ENCODE results near the gene KHNYN. TPM values are rescaled to one million over a fixed set of nuclear protein-coding genes. Genes with fewer than 3 reads are reported as not detected.

KHNYN gene
- total RNA-seq, 2 experiments from 2014 or later: 104 to 105 TPM

- no peak for DNase-seq
- ATAC-seq (ENCODE audit: low read depth): no peak
- H3K27ac Mint-ChIP-seq: no peak overlapping the region
- no peak overlapping the region for H3K4me3 Mint-ChIP-seq
- POLR2A ChIA-PET: interaction anchor here (1.2 kb wide), 2 partner anchors 8 to 89 kb away, joined by 3 read pairs; no protein-coding TSS in a partner anchor
- peaks cover 1% of the 10 kb centered on the region for H3K36me3 Mint-ChIP-seq
- H3K4me1 Mint-ChIP-seq: peaks cover 21% of the 10 kb centered on the region
- H3K9me3 Mint-ChIP-seq: no peaks in the 10 kb centered on the region
- H3K27me3 Mint-ChIP-seq: peaks cover 13% of the 10 kb centered on the region
Observed at GRCh38 chr14:24422694-24423601, 6.8 kb upstream of the KHNYN start.

- Mint-ChIP-seq H3K27ac (no peak overlapping the region), H3K27me3 (peaks cover 2% of the 10 kb centered on the region), H3K9me3 (no peaks in the 10 kb centered on the region), H3K4me1 (peaks cover 29% of the 10 kb centered on the region), H3K4me3 (no peak overlapping the region), H3K36me3 (peaks cover 1% of the 10 kb centered on the region)
- no peak for ATAC-seq (ENCODE audit: low read depth)
- DNase-seq: no peak
- POLR2A ChIA-PET: interaction anchor here (1.0 to 1.4 kb wide), 2 partner anchors 27 to 91 kb away, joined by 3 to 5 read pairs; partner anchors contain the start of genes ADCY4 and NYNRIN
Observed at GRCh38 chr14:24425704-24426103, 4.0 kb upstream of the KHNYN start.

- peaks cover 33% of the 10 kb centered on the region for H3K4me1 Mint-ChIP-seq
- POLR2A ChIA-PET: no interaction called here
- peak overlapping the region; percentile 62 for H3K27ac Mint-ChIP-seq
- peaks cover 1% of the 10 kb centered on the region for H3K36me3 Mint-ChIP-seq
- no peaks in the 10 kb centered on the region for H3K9me3 Mint-ChIP-seq
- H3K4me3 Mint-ChIP-seq: no peak overlapping the region
- ATAC-seq (ENCODE audit: low read depth) (no peak), DNase-seq (no peak)
- peaks cover under 1% of the 10 kb centered on the region for H3K27me3 Mint-ChIP-seq
Observed at GRCh38 chr14:24426150-24426911, 3.4 kb upstream of the KHNYN start.

- Mint-ChIP-seq H3K36me3 (peaks cover 4% of the 10 kb centered on the region), H3K27me3 (no peaks in the 10 kb centered on the region), H3K27ac (peak overlapping the region; percentile 62), H3K4me1 (peaks cover 39% of the 10 kb centered on the region), H3K9me3 (no peaks in the 10 kb centered on the region), H3K4me3 (no peak overlapping the region)
- ATAC-seq (ENCODE audit: low read depth) (no peak), DNase-seq (no peak)
- POLR2A ChIA-PET: interaction anchor here (5.1 to 5.3 kb wide), 2 partner anchors 95 to 115 kb away, joined by 30 to 135 read pairs; partner anchors contain the start of genes ADCY4, LTB4R and LTB4R2
Observed at GRCh38 chr14:24426912-24427536, 2.7 kb upstream of the KHNYN start.

GRCh38 chr14:24427537-24428508, 1.9 kb upstream of the KHNYN start:
- Mint-ChIP-seq H3K36me3 (peaks cover 5% of the 10 kb centered on the region), H3K4me1 (peaks cover 39% of the 10 kb centered on the region), H3K27ac (peak overlapping the region; percentile 76), H3K27me3 (no peaks in the 10 kb centered on the region), H3K9me3 (no peaks in the 10 kb centered on the region), H3K4me3 (no peak overlapping the region)
- ATAC-seq (ENCODE audit: low read depth) (no peak), DNase-seq (no peak)
- POLR2A ChIA-PET: interaction anchor here (0.7 to 5.3 kb wide), 3 partner anchors 29 to 116 kb away, joined by 3 to 135 read pairs (median 30); partner anchors contain the start of genes ADCY4, LTB4R, LTB4R2 and NYNRIN

GRCh38 chr14:24428628-24429394, 943 bp upstream of the KHNYN start:
- Mint-ChIP-seq H3K27me3 (no peaks in the 10 kb centered on the region), H3K27ac (peak overlapping the region; percentile 98), H3K36me3 (peaks cover 10% of the 10 kb centered on the region), H3K4me3 (peak overlapping the region; percentile 93), H3K9me3 (no peaks in the 10 kb centered on the region), H3K4me1 (peaks cover 42% of the 10 kb centered on the region)
- POLR2A ChIA-PET: interaction anchor here (0.7 to 5.3 kb wide), 10 partner anchors 10 to 186 kb away, joined by 3 to 135 read pairs (median 16); partner anchors contain the start of genes ADCY4, LTB4R, LTB4R2 and NYNRIN
- ATAC-seq (ENCODE audit: low read depth) (no peak), DNase-seq (no peak)

- DNase-seq: no peak
- POLR2A ChIA-PET: interaction anchor here (0.5 to 5.3 kb wide), 40 partner anchors 11 to 336 kb away, joined by 3 to 135 read pairs (median 5); partner anchors contain the start of genes ADCY4, CHMP4A, CIDEB and DCAF11
- Mint-ChIP-seq H3K27ac (peak overlapping the region; percentile 97), H3K36me3 (peaks cover 16% of the 10 kb centered on the region), H3K4me1 (peaks cover 41% of the 10 kb centered on the region), H3K27me3 (no peaks in the 10 kb centered on the region), H3K9me3 (no peaks in the 10 kb centered on the region), H3K4me3 (peak overlapping the region; percentile 95)
- peak; percentile 59 for ATAC-seq (ENCODE audit: low read depth)
Observed at GRCh38 chr14:24430143-24430681, 458 bp downstream of the KHNYN start.

GRCh38 chr14:24430682-24431568, 1.2 kb downstream of the KHNYN start:
- Mint-ChIP-seq H3K27ac (peak overlapping the region; percentile 97), H3K4me1 (peaks cover 36% of the 10 kb centered on the region), H3K4me3 (peak overlapping the region; percentile 95), H3K27me3 (no peaks in the 10 kb centered on the region), H3K9me3 (no peaks in the 10 kb centered on the region), H3K36me3 (peaks cover 17% of the 10 kb centered on the region)
- POLR2A ChIA-PET: interaction anchor here (0.5 to 5.3 kb wide), 35 partner anchors 9 to 337 kb away, joined by 3 to 135 read pairs (median 6); partner anchors contain the start of genes ADCY4, CHMP4A, CIDEB and DCAF11
- DNase-seq (peak; percentile 65), ATAC-seq (ENCODE audit: low read depth) (peak; percentile 27)

- DNase-seq (peak; percentile 85), ATAC-seq (ENCODE audit: low read depth) (peak; percentile 61)
- Mint-ChIP-seq H3K36me3 (peaks cover 18% of the 10 kb centered on the region), H3K4me3 (peak overlapping the region; percentile 95), H3K27me3 (no peaks in the 10 kb centered on the region), H3K4me1 (peaks cover 34% of the 10 kb centered on the region), H3K9me3 (no peaks in the 10 kb centered on the region), H3K27ac (peak overlapping the region; percentile 97)
- POLR2A ChIA-PET: interaction anchor here (0.6 to 5.3 kb wide), 18 partner anchors 9 to 357 kb away, joined by 3 to 135 read pairs (median 14); partner anchors contain the start of genes ADCY4, CHMP4A, CIDEB and DHRS1
Observed at GRCh38 chr14:24431569-24432258, 2.0 kb downstream of the KHNYN start.

Measured in activated naive CD8-positive, alpha-beta T cell treated with anti-CD3 and anti-CD28 coated beads, Interleukin-2, amount 10 ng/mL, durations not matched to agents 7 days and 5 days (primary cell).